ENCODE results near the gene AAGAB.

The AAGAB gene

GRCh38 chr15:67192185-67192820, 62.2 kb downstream of the AAGAB start:
- no peak overlapping the region for H3K4me3 ChIP-seq (ENCODE audit: low read length)
- no peak for TF ChIP-seq ZNF274 (IDR thresholded peaks at IDR 0.05; ENCODE audit: low read depth, low read length)

- no peak overlapping the region for H3K4me3 ChIP-seq (ENCODE audit: low read length)
- no peak for TF ChIP-seq ZNF274 (IDR thresholded peaks at IDR 0.05; ENCODE audit: low read depth, low read length)
These were observed 63.6 kb downstream of the AAGAB start for GRCh38 chr15:67190813-67191212.

GRCh38 chr15:67190326-67190725, 64.1 kb downstream of the AAGAB start:
- H3K4me3 ChIP-seq (ENCODE audit: low read length): no peak overlapping the region
- no peak for TF ChIP-seq ZNF274 (IDR thresholded peaks at IDR 0.05; ENCODE audit: low read depth, low read length)

- H3K4me3 ChIP-seq (ENCODE audit: low read length): no peak overlapping the region
- TF ChIP-seq ZNF274 (IDR thresholded peaks at IDR 0.05; ENCODE audit: low read depth, low read length): no peak
These were observed 65.0 kb downstream of the AAGAB start for GRCh38 chr15:67189326-67190051.

- TF ChIP-seq ZNF274 (IDR thresholded peaks at IDR 0.05; ENCODE audit: low read depth, low read length): no peak
- H3K4me3 ChIP-seq (ENCODE audit: low read length): no peak overlapping the region
These were observed 65.8 kb downstream of the AAGAB start for GRCh38 chr15:67188551-67189218.

- TF ChIP-seq ZNF274 (IDR thresholded peaks at IDR 0.05; ENCODE audit: low read depth, low read length): no peak
- no peak overlapping the region for H3K4me3 ChIP-seq (ENCODE audit: low read length)
These were observed 67.1 kb downstream of the AAGAB start for GRCh38 chr15:67187351-67187854.

GRCh38 chr15:67186688-67187087, 67.8 kb downstream of the AAGAB start:
- no peak overlapping the region for H3K4me3 ChIP-seq (ENCODE audit: low read length)
- TF ChIP-seq ZNF274 (IDR thresholded peaks at IDR 0.05; ENCODE audit: low read depth, low read length): no peak

- no peak overlapping the region for H3K4me3 ChIP-seq (ENCODE audit: low read length)
- no peak for TF ChIP-seq ZNF274 (IDR thresholded peaks at IDR 0.05; ENCODE audit: low read depth, low read length)
These were observed 68.2 kb downstream of the AAGAB start for GRCh38 chr15:67186226-67186649.

GRCh38 chr15:67185621-67186225, 68.7 kb downstream of the AAGAB start:
- H3K4me3 ChIP-seq (ENCODE audit: low read length): no peak overlapping the region
- no peak for TF ChIP-seq ZNF274 (IDR thresholded peaks at IDR 0.05; ENCODE audit: low read depth, low read length)

GRCh38 chr15:67185051-67185450, 69.4 kb downstream of the AAGAB start:
- H3K4me3 ChIP-seq (ENCODE audit: low read length): no peak overlapping the region
- no peak for TF ChIP-seq ZNF274 (IDR thresholded peaks at IDR 0.05; ENCODE audit: low read depth, low read length)

GRCh38 chr15:67184208-67184925, 70.1 kb downstream of the AAGAB start:
- H3K4me3 ChIP-seq (ENCODE audit: low read length): no peak overlapping the region
- no peak for TF ChIP-seq ZNF274 (IDR thresholded peaks at IDR 0.05; ENCODE audit: low read depth, low read length)

GRCh38 chr15:67183443-67184169, 70.9 kb downstream of the AAGAB start:
- no peak for TF ChIP-seq ZNF274 (IDR thresholded peaks at IDR 0.05; ENCODE audit: low read depth, low read length)
- H3K4me3 ChIP-seq (ENCODE audit: low read length): no peak overlapping the region

- no peak for TF ChIP-seq ZNF274 (IDR thresholded peaks at IDR 0.05; ENCODE audit: low read depth, low read length)
- H3K4me3 ChIP-seq (ENCODE audit: low read length): no peak overlapping the region
These were observed 73.2 kb downstream of the AAGAB start for GRCh38 chr15:67181221-67181639.
